ENCODE results near the gene IL4. TPM values are rescaled to one million over a fixed set of nuclear protein-coding genes. Genes with fewer than 3 reads are reported as not detected.

IL4 gene
- total and polyA plus RNA-seq, 8 donors: not detected

DNA sequence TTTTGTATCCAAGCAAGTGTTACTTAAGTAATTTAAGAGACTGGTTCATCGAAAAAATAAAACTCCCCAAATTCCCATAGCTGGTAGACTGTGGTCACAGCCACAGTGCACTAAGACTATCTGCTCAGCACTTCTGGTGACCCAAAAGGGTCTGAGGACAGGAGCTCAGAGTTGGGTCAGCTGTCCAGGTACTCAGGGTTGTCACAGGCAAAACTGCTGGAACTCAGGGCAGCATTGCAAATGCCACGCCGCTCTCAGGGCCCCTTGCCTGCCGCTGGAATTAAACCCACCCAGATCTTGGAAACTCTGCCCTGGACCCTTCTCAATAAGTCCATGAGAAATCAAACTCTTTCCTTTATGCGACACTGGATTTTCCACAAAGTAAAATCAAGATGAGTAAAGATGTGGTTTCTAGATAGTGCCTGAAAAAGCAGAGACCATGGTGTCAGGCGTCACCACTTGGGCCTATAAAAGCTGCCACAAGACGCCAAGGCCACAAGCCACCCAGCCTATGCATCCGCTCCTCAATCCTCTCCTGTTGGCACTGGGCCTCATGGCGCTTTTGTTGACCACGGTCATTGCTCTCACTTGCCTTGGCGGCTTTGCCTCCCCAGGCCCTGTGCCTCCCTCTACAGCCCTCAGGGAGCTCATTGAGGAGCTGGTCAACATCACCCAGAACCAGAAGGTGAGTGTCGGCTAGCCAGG lies 16.0 kb upstream of the IL4 start, which contains the start of gene IL13:
Gene IL13 (plus strand): TSS at position 498 of the 705 bp plus-strand sequence. CDS start 14 bp downstream, at position 512.
- Histone ChIP-seq H3K4me3 (no peak within 1 kb of the TSS), H3K4me1 (no peaks in the 10 kb centered on the region), H3K36me3 (no peaks in the 10 kb centered on the region), H3K27me3 (peaks cover 0 to 9% (median 0%) of the 10 kb centered on the region in 4 donors), H3K27ac (no peak within 1 kb of the TSS), H3K9me3 (no peaks in the 10 kb centered on the region)
- intact Hi-C loops (cut with DNase I): no loop called here
- DNase-seq: no peak
- 93 to 97% methylated on average over 12 of the region's 12 CpGs for WGBS, 2 donors
- ATAC-seq: no peak
- TF ChIP-seq, protein P1, sequence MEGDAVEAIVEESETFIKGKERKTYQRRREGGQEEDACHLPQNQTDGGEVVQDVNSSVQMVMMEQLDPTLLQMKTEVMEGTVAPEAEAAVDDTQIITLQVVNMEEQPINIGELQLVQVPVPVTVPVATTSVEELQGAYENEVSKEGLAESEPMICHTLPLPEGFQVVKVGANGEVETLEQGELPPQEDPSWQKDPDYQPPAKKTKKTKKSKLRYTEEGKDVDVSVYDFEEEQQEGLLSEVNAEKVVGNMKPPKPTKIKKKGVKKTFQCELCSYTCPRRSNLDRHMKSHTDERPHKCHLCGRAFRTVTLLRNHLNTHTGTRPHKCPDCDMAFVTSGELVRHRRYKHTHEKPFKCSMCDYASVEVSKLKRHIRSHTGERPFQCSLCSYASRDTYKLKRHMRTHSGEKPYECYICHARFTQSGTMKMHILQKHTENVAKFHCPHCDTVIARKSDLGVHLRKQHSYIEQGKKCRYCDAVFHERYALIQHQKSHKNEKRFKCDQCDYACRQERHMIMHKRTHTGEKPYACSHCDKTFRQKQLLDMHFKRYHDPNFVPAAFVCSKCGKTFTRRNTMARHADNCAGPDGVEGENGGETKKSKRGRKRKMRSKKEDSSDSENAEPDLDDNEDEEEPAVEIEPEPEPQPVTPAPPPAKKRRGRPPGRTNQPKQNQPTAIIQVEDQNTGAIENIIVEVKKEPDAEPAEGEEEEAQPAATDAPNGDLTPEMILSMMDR (IDR thresholded peaks at IDR 0.05): no peak
- no peak for FAIRE-seq

DNA sequence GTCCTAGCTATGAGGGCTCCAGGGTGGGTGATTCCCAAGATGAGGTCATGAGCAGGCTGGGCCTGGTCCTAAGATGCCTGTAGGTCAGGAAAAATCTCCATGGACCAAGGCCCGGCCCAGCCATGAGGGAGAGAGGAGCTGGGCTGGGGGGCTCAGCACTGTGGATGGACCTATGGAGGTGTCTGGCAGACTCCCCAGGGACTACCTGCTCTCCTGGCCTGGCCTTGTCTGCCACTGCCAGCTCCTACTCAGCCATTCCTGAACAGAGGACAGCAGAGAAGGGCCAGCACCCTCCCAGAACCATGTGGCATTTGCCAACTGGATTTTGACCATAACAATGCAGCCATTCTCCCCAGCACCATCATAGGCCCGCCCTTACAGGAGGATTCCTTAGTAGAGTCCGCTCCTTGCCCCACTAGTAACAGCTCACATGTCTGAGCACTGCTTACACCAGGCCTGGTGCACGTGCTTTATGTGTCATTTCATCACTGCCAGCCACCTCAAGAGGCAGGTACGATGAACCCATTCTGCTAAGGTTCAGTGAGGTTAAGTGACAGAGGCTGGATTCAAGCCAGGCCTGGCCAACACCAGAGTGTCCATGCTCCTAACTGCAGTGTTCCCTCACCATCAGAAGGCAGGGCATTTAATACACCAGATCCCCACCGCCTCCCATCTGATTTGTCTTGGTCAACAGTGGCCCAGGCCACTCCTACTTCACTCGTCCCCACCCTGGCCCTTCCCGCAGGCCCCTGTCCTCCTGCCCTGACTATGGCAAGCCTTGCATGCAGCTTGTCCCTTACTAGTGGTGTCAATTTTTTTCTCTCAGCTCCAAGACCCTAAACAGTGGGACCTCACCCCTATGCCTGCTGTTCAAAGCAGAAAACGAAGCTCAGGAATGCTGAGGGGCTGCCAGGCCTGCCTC lies 15.1 kb upstream of the IL4 start:
- DNase-seq: no peak
- intact Hi-C loops (cut with DNase I): no loop called here
- 84 to 88% methylated on average over 9 of the region's 9 CpGs for WGBS, 2 donors
- no peak overlapping the region for H3K4me3 ChIP-seq
- no peaks in the 10 kb centered on the region for H3K9me3 ChIP-seq
- FAIRE-seq: no peak
- H3K27ac ChIP-seq: no peak overlapping the region
- no peaks in the 10 kb centered on the region for H3K4me1 ChIP-seq
- peaks cover 0 to 9% (median 0%) of the 10 kb centered on the region in 4 donors for H3K27me3 ChIP-seq
- TF ChIP-seq, protein P1 (IDR thresholded peaks at IDR 0.05): no peak
- no peak for ATAC-seq
- no peaks in the 10 kb centered on the region for H3K36me3 ChIP-seq

GRCh38 chr5:132659598-132660493 lies 13.9 kb upstream of the IL4 start:
- H3K4me1 ChIP-seq: no peaks in the 10 kb centered on the region
- 88 to 92% methylated on average over 23 of the region's 23 CpGs for WGBS, 2 donors
- no peak overlapping the region for H3K4me3 ChIP-seq
- intact Hi-C loops (cut with DNase I): no loop called here
- no peaks in the 10 kb centered on the region for H3K36me3 ChIP-seq
- H3K9me3 ChIP-seq: no peaks in the 10 kb centered on the region
- TF ChIP-seq, protein P1 (IDR thresholded peaks at IDR 0.05): no peak
- H3K27me3 ChIP-seq: peaks cover 0 to 9% (median 0%) of the 10 kb centered on the region in 4 donors
- DNase-seq (no peak), ATAC-seq (no peak), FAIRE-seq (no peak)
- H3K27ac ChIP-seq: no peak overlapping the region

DNA sequence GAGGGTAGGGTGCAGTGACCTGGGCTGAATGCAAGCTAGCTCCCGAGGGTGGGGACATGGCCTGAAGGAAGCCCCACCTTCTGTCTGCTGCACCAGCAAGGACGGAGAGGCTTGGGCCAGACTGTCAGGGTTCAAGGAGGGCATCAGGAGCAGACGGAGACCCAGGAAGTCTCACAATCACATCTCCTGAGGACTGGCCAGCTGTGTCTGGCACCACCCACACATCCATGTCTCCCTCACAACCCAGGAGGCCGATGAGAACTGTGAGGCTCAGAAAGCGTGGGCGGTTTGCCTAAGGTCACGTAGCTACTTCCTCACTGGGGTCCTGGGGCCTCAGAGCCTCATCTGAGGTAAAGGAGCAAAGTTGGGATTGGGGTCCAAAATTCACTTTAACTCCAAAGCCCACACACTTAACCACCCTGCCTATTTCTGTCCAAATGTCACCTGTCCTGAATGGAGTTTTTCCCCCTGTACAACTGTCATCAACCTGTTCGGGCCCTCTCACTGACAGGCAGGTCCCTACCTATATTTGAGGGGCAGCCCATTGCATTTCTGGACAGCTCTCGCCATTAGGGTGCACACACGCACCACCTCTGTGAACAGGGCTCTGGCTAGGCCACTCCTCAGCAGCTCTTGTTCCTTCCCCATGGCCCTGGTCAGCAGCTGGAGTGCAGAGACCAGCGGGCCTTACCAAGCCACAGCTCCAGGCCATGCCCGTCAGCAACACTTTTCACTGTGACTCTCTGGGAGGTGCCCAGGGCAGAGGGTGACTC lies 12.4 kb upstream of the IL4 start:
- intact Hi-C loops (cut with DNase I): no loop called here
- Histone ChIP-seq H3K27me3 (peaks cover 0 to 2% (median 0%) of the 10 kb centered on the region in 4 donors), H3K9me3 (no peaks in the 10 kb centered on the region), H3K27ac (no peak overlapping the region), H3K4me3 (no peak overlapping the region), H3K36me3 (no peaks in the 10 kb centered on the region), H3K4me1 (no peaks in the 10 kb centered on the region)
- DNase-seq (no peak), ATAC-seq (no peak), FAIRE-seq (no peak)
- TF ChIP-seq, protein P1 (IDR thresholded peaks at IDR 0.05): no peak
- WGBS, 2 donors: 75 to 79% methylated on average over 12 of the region's 12 CpGs

Measured in pancreas (tissue), 10 donors.